ENCODE results near the gene C2CD4D. TPM values are rescaled to one million over a fixed set of nuclear protein-coding genes. Genes with fewer than 3 reads are reported as not detected.

The C2CD4D gene
- total RNA-seq, 1 experiment from 2014 or later = 0.79 TPM

DNA sequence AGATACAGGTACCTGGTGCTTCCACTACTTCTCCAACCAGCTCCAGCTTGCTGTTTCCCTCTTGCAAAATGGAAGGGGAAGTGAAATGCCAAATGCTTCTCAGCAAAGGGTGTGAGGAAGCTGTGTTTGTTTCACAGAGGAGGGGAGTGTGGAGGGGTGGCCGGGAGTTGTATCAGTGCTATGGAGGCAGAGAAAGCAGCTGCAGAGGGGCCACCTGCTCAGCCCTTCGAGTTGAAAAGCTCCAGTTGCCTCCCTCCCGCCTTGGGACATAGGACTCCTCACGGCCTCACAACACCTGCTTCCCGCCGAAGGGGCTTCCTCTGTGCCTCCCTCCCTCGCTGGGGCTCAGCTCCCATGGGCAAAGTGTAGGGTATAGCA lies 22.3 kb downstream of the C2CD4D start:
- no peak overlapping the region for H3K9ac ChIP-seq (ENCODE audit: extremely low read depth, insufficient read length, low read length)
- H3K18ac ChIP-seq (ENCODE audit: insufficient read length, low read depth, low read length) = no peak overlapping the region
- H3K9me3 Mint-ChIP-seq = no peaks in the 10 kb centered on the region
- H2BK120ac ChIP-seq (ENCODE audit: low read depth, low read length, poor library complexity, severe bottlenecking) = no peak overlapping the region
- H4K20me1 ChIP-seq (ENCODE audit: control insufficient read depth, insufficient read depth, insufficient read length) = no peaks in the 10 kb centered on the region
- peaks cover 7 to 18% of the 10 kb centered on the region in 2 experiments for H3K4me1 Mint-ChIP-seq
- H4K8ac ChIP-seq (replicated peaks; ENCODE audit: insufficient read length, low read depth, low read length) = no peak overlapping the region
- H3T11ph ChIP-seq (ENCODE audit: low read length) = no peak overlapping the region
- H3K9me3 ChIP-seq (ENCODE audit: control insufficient read depth, low read depth, low read length) = no peaks in the 10 kb centered on the region
- H3K23ac ChIP-seq (ENCODE audit: insufficient read length, low read depth, low read length) = no peak overlapping the region
- no peak overlapping the region for H3K14ac ChIP-seq (ENCODE audit: insufficient read depth, low read length)
- no peak overlapping the region for H3K4ac ChIP-seq (ENCODE audit: low read depth, low read length)
- no CpG with 5 or more reads among the region's 7 CpGs for WGBS (ENCODE audit: extremely low coverage, insufficient read length, low lambda C conversion rate)
- H2AK5ac ChIP-seq (ENCODE audit: insufficient read length, low read length) = no peak overlapping the region
- no peak overlapping the region for H2BK20ac ChIP-seq (ENCODE audit: low read depth, low read length, poor library complexity, severe bottlenecking)
- no peak overlapping the region for H3K56ac ChIP-seq (ENCODE audit: insufficient read length, low read depth, low read length)
- no peak overlapping the region for H2BK15ac ChIP-seq (ENCODE audit: low read depth, low read length)
- H3K4me2 ChIP-seq (ENCODE audit: insufficient read depth, insufficient read length, low read length) = no peak overlapping the region
- H3K4me1 ChIP-seq (ENCODE audit: insufficient read depth, low read length) = no peaks in the 10 kb centered on the region
- H3K23me2 ChIP-seq (ENCODE audit: insufficient read length, low read depth, low read length, poor library complexity, severe bottlenecking) = no peaks in the 10 kb centered on the region
- TF ChIP-seq, protein P1, sequence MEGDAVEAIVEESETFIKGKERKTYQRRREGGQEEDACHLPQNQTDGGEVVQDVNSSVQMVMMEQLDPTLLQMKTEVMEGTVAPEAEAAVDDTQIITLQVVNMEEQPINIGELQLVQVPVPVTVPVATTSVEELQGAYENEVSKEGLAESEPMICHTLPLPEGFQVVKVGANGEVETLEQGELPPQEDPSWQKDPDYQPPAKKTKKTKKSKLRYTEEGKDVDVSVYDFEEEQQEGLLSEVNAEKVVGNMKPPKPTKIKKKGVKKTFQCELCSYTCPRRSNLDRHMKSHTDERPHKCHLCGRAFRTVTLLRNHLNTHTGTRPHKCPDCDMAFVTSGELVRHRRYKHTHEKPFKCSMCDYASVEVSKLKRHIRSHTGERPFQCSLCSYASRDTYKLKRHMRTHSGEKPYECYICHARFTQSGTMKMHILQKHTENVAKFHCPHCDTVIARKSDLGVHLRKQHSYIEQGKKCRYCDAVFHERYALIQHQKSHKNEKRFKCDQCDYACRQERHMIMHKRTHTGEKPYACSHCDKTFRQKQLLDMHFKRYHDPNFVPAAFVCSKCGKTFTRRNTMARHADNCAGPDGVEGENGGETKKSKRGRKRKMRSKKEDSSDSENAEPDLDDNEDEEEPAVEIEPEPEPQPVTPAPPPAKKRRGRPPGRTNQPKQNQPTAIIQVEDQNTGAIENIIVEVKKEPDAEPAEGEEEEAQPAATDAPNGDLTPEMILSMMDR (conservative IDR thresholded peaks at IDR 0.05) = no peak
- H3K27me3 ChIP-seq (ENCODE audit: insufficient read depth, low read length) = no peaks in the 10 kb centered on the region
- peaks cover 5% of the 10 kb centered on the region; the same call in 1 of the 2 replicates for H3K27me3 Mint-ChIP-seq (ENCODE audit: low read depth)
- no peak overlapping the region; a peak in 1 of 7 replicates for H3K27ac Mint-ChIP-seq
- no peaks in the 10 kb centered on the region for H3K79me2 ChIP-seq (ENCODE audit: insufficient read depth, low read length)
- DNase-seq = no peak
- H2AFZ ChIP-seq (ENCODE audit: low read length) = no peak overlapping the region
- no peak overlapping the region for H3K27ac ChIP-seq (ENCODE audit: insufficient read length, low read depth, low read length)
- no peak overlapping the region for H2BK5ac ChIP-seq (ENCODE audit: insufficient read length, low read length)
- no peaks in the 10 kb centered on the region for H3K79me1 ChIP-seq (ENCODE audit: insufficient read depth, low read depth, low read length, poor library complexity, severe bottlenecking)
- no peaks in the 10 kb centered on the region for H3K36me3 Mint-ChIP-seq (ENCODE audit: insufficient read depth in 1 of 3, low read depth in 3 of 3)
- H3K4me3 Mint-ChIP-seq = no peak overlapping the region
- H4K91ac ChIP-seq (ENCODE audit: insufficient read length, low read depth, low read length) = no peak overlapping the region
- H2BK12ac ChIP-seq (ENCODE audit: insufficient read length, low read depth, low read length) = no peak overlapping the region
- no peak overlapping the region for H4K5ac ChIP-seq (ENCODE audit: insufficient read length, low read depth, low read length)

All from H9 (cell line).